NCI-H2029 (cell line): ENCODE data around the gene OR6C65.

Experiments
- DNase-seq: peaks from one replicate; lab custom pipeline; 2025; lab: John Stamatoyannopoulos, UW

Gene OR6C65

DNA sequence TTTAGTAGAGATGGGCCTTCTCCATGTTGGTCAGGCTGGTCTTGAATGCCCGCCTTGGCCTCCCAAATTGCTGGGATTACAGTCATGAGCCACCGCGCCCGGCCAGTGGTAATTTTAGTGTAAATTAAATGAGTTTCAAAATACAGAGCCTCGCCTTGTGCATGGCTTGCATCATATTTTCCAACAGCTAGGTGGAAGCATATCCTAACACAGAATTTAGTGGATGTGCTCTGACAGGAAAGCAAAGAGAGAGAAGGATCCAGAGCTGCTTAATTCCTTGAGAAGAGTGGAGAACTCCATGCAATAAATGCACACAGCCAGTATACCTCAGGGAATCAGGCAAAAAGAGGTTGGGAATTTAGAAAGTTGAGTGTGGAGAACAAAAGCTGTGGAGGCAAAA is 46.0 kb downstream of the OR6C65 start:
- DNase-seq = no peak

DNA sequence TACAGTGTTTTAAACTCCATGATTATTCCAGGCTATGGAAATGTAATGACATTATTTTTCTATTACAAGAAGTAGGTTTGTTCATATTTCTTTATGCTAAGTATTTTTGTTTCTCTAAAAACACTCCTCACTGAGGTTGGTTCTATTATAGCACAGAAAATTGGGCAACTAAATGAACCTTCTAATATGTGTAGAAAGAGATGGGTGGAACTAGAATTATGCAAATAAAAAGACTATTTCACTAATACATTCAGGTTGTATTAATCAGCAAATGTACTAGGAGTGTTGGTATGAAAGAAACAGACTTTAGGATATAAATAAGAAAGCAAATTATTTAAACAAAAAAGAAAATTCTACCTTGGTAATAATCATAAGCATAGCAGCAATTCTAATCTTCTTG is 48.5 kb downstream of the OR6C65 start:
- DNase-seq = no peak
